ENCODE measurements around the gene TTC7B. TPM values are rescaled to one million over a fixed set of nuclear protein-coding genes. Genes with fewer than 3 reads are reported as not detected.

TTC7B gene
- total RNA-seq, 2 experiments from 2014 or later = 5.9 to 6.6 TPM

- DNase-seq (no peak), ATAC-seq (ENCODE audit: low read depth) (no peak)
- Mint-ChIP-seq H3K27me3 (no peaks in the 10 kb centered on the region), H3K4me1 (no peaks in the 10 kb centered on the region), H3K9me3 (no peaks in the 10 kb centered on the region), H3K27ac (no peak overlapping the region), H3K36me3 (no peaks in the 10 kb centered on the region), H3K4me3 (no peak overlapping the region)
- POLR2A ChIA-PET = no interaction called here
These were observed 248.2 kb downstream of the TTC7B start for GRCh38 chr14:90567991-90568390.

DNA sequence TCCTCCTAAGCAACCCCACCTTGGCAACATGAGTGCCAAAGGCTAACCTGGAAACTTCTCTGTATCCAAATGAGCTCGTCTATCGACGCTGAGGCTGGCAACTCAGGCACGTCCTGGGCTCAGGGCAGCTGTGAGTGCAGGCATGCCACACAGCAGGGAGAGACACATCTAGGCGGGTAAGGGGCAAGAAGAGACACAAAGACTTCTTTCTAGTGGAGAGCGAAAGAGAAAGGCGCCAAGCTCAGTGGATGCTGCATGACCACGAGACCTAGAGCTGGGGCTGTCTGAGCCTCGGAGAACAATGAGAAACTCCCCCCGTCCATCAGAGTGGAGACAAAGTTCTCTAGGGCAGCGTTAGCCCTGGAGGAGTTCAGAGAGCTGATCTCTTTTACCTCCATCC, 249.0 kb downstream of the TTC7B start:
- H3K9me3 Mint-ChIP-seq = no peaks in the 10 kb centered on the region
- ATAC-seq (ENCODE audit: low read depth) = no peak
- H3K27ac Mint-ChIP-seq = no peak overlapping the region
- POLR2A ChIA-PET = no interaction called here
- no peak for DNase-seq
- H3K4me3 Mint-ChIP-seq = no peak overlapping the region
- no peaks in the 10 kb centered on the region for H3K27me3 Mint-ChIP-seq
- no peaks in the 10 kb centered on the region for H3K4me1 Mint-ChIP-seq
- no peaks in the 10 kb centered on the region for H3K36me3 Mint-ChIP-seq

GRCh38 chr14:90566481-90566880, 249.7 kb downstream of the TTC7B start:
- POLR2A ChIA-PET = no interaction called here
- Mint-ChIP-seq H3K9me3 (no peaks in the 10 kb centered on the region), H3K27ac (no peak overlapping the region), H3K4me1 (no peaks in the 10 kb centered on the region), H3K36me3 (no peaks in the 10 kb centered on the region), H3K4me3 (no peak overlapping the region), H3K27me3 (no peaks in the 10 kb centered on the region)
- ATAC-seq (ENCODE audit: low read depth) (no peak), DNase-seq (no peak)

- no peak for ATAC-seq (ENCODE audit: low read depth)
- Mint-ChIP-seq H3K27ac (no peak overlapping the region), H3K4me3 (no peak overlapping the region), H3K9me3 (no peaks in the 10 kb centered on the region), H3K36me3 (no peaks in the 10 kb centered on the region), H3K4me1 (no peaks in the 10 kb centered on the region), H3K27me3 (no peaks in the 10 kb centered on the region)
- POLR2A ChIA-PET = no interaction called here
- no peak for DNase-seq
These were observed 251.7 kb downstream of the TTC7B start for GRCh38 chr14:90564496-90564895.

GRCh38 chr14:90562652-90563051, 253.6 kb downstream of the TTC7B start:
- Mint-ChIP-seq H3K4me3 (no peak overlapping the region), H3K27ac (no peak overlapping the region), H3K36me3 (no peaks in the 10 kb centered on the region), H3K9me3 (no peaks in the 10 kb centered on the region), H3K27me3 (no peaks in the 10 kb centered on the region), H3K4me1 (no peaks in the 10 kb centered on the region)
- POLR2A ChIA-PET = no interaction called here
- ATAC-seq (ENCODE audit: low read depth) (no peak), DNase-seq (no peak)

DNA sequence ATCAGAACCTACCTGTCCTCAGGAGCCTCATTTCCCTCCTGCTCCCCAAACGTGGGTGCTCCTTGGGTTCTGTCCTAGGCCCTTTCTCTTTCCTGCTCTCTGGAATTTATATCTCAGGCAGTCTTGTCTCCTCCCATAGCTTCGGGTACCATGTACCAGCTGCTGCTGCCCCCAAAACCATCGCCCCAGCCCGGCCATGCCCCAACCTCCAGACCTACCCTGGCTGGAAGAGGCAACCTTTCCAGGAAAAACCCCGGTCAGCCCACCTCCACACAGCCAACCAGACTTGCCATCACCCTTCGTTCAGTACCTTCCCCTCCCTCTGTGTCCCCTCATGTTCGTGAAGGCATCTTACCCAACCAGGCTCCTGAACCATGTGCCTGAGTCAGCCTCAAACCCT, 254.3 kb downstream of the TTC7B start:
- Mint-ChIP-seq H3K27ac (no peak overlapping the region), H3K36me3 (no peaks in the 10 kb centered on the region), H3K27me3 (no peaks in the 10 kb centered on the region), H3K4me1 (no peaks in the 10 kb centered on the region), H3K9me3 (no peaks in the 10 kb centered on the region), H3K4me3 (no peak overlapping the region)
- POLR2A ChIA-PET = interaction anchor here (0.5 kb wide), 1 partner anchor 74 kb away, joined by 4 read pairs; no protein-coding TSS in a partner anchor
- ATAC-seq (ENCODE audit: low read depth) = no peak
- DNase-seq = no peak

GRCh38 chr14:90560991-90561390, 255.2 kb downstream of the TTC7B start:
- H3K27ac Mint-ChIP-seq = no peak overlapping the region

GRCh38 chr14:90560558-90560957, 255.7 kb downstream of the TTC7B start:
- Mint-ChIP-seq H3K4me1 (no peaks in the 10 kb centered on the region), H3K9me3 (no peaks in the 10 kb centered on the region), H3K27me3 (no peaks in the 10 kb centered on the region), H3K4me3 (no peak overlapping the region), H3K36me3 (no peaks in the 10 kb centered on the region), H3K27ac (no peak overlapping the region)
- POLR2A ChIA-PET = no interaction called here
- DNase-seq (no peak), ATAC-seq (ENCODE audit: low read depth) (no peak)

More at GRCh38 chr14:90560991-90561390, 255.2 kb downstream of the TTC7B start:
- no peak for ATAC-seq (ENCODE audit: low read depth)
- no peak for DNase-seq
- no peaks in the 10 kb centered on the region for H3K4me1 Mint-ChIP-seq
- H3K4me3 Mint-ChIP-seq = no peak overlapping the region
- H3K9me3 Mint-ChIP-seq = no peaks in the 10 kb centered on the region
- H3K27me3 Mint-ChIP-seq = no peaks in the 10 kb centered on the region
- POLR2A ChIA-PET = no interaction called here
- no peaks in the 10 kb centered on the region for H3K36me3 Mint-ChIP-seq

DNA sequence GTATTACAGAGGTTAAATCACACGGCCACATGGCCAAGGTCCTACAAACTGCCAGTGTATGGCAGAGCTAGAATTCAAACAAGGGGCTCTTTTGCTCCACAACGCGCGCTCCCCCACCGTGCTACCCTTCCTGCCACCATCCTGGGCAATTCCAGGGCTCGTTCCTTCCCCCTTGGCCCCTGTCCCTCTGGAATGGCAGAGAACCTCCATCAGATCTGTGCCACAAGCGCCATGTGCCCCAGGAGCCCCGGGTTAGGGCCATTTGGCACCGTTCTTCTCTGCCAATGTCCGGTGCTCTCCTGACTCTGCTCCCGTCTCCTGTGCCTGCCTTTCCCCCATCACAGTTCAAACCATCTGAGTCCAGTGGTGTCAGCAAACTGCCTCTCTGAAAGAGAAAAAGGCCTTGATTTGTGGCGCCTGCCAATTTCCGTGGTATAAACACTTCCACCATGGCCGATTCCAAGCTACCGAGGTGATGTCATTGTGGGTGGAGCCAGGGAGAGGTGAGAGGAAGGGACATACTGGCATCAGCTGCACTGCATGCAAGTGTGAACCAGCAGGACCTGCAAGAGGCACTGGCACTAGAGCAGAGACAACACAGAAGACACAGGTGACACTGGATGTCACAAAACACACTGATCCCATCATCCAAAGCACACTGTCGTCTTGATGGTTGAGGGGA, 256.3 kb downstream of the TTC7B start:
- Mint-ChIP-seq H3K36me3 (no peaks in the 10 kb centered on the region), H3K27ac (no peak overlapping the region), H3K9me3 (no peaks in the 10 kb centered on the region), H3K27me3 (no peaks in the 10 kb centered on the region), H3K4me1 (no peaks in the 10 kb centered on the region), H3K4me3 (no peak overlapping the region)
- POLR2A ChIA-PET = no interaction called here
- ATAC-seq (ENCODE audit: low read depth) (no peak), DNase-seq (no peak)

- Mint-ChIP-seq H3K27ac (no peak overlapping the region), H3K4me3 (no peak overlapping the region), H3K27me3 (no peaks in the 10 kb centered on the region), H3K9me3 (no peaks in the 10 kb centered on the region), H3K36me3 (no peaks in the 10 kb centered on the region), H3K4me1 (no peaks in the 10 kb centered on the region)
- no peak for DNase-seq
- POLR2A ChIA-PET = no interaction called here
- no peak for ATAC-seq (ENCODE audit: low read depth)
These were observed 257.1 kb downstream of the TTC7B start for GRCh38 chr14:90558983-90559590.

DNA sequence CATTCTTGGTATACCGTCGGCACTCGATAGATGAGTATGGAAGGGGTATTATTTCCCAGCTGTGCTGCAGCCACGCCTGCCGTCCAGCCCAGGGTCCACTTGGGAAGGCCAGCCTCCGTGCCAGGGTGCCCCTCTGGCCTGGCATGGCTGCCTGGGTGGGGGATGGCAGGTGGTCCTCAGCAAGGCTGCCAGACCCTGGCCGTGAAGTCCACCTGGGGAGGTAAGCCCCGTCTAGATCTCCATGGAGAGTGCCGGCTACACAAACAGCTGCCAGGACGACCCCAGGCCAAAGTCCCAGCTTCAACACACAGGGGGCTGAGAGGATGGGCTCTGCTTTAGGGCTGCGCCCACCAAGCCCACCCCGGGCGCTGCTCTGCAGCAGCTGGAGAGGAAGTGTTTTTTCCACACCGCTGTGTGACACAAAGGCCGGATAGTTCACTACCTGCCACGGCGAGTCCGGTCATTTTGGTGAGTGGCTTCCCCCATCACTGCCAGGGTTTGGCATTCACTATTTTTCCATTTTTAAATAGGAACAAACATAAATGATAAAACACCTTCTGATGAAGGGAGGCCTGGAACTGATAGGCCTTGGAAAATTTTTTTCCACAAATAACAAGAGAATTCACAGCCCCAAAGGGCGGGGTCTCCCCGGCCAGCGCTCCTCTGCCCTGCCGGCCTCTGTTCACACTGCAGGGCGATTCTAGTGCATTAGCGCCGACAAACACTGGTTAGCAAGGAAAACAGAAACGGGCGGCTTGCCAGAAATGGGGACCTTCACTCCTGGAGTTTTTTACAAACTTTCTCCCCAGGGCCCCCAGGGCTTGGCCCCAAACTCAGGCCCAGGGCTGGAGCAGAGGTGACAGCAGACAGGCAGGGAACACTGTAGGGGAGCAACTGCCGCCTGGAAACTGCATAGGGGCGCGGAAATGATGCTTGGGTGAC, 257.9 kb downstream of the TTC7B start:
- no peaks in the 10 kb centered on the region for H3K36me3 Mint-ChIP-seq
- H3K9me3 Mint-ChIP-seq = no peaks in the 10 kb centered on the region
- DNase-seq (no peak), ATAC-seq (ENCODE audit: low read depth) (no peak)
- POLR2A ChIA-PET = no interaction called here
- H3K27me3 Mint-ChIP-seq = no peaks in the 10 kb centered on the region
- H3K27ac Mint-ChIP-seq = no peak overlapping the region
- no peak overlapping the region for H3K4me3 Mint-ChIP-seq
- H3K4me1 Mint-ChIP-seq = no peaks in the 10 kb centered on the region

GRCh38 chr14:90557516-90557915, 258.7 kb downstream of the TTC7B start:
- Mint-ChIP-seq H3K4me1 (no peaks in the 10 kb centered on the region), H3K36me3 (no peaks in the 10 kb centered on the region), H3K9me3 (no peaks in the 10 kb centered on the region), H3K27me3 (no peaks in the 10 kb centered on the region), H3K27ac (no peak overlapping the region), H3K4me3 (no peak overlapping the region)
- POLR2A ChIA-PET = no interaction called here
- DNase-seq (no peak), ATAC-seq (ENCODE audit: low read depth) (no peak)

- DNase-seq (no peak), ATAC-seq (ENCODE audit: low read depth) (no peak)
- no peak overlapping the region for H3K27ac Mint-ChIP-seq
- H3K27me3 Mint-ChIP-seq = no peaks in the 10 kb centered on the region
- no peak overlapping the region for H3K4me3 Mint-ChIP-seq
- POLR2A ChIA-PET = no interaction called here
- H3K4me1 Mint-ChIP-seq = no peaks in the 10 kb centered on the region
- H3K9me3 Mint-ChIP-seq = no peaks in the 10 kb centered on the region
- no peaks in the 10 kb centered on the region for H3K36me3 Mint-ChIP-seq
These were observed 259.4 kb downstream of the TTC7B start for GRCh38 chr14:90556666-90557450.
